Measurements from ENCODE around the gene RNPEP.

RNPEP gene

DNA sequence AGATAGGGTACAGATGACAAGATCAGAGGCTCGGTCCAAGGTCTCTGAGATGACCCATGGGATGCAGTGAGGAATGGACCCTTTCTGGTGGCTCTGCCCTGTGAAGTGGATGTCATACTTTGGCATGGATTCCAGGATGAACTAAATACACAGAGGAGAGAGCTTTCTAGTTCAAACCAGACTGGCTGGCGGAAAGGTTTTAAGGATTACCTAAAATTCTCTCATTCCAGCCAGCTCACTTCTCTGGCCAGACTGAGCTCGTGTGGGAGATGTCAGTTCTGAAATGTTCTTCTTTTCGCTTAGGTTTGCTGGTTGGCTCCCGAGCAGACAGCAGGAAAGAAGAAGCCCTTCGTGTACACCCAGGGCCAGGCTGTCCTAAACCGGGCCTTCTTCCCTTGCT is 6.2 kb downstream of the RNPEP start:
- peaks cover 44% of the 10 kb centered on the region for H3K79me2 ChIP-seq (ENCODE audit: insufficient read depth, low read length)
- H3K9ac ChIP-seq (ENCODE audit: low read depth, low read length, poor library complexity, severe bottlenecking), result no peak overlapping the region
- no peaks in the 10 kb centered on the region for H3K9me2 ChIP-seq (replicated peaks; ENCODE audit: low read depth, low read length)
- H2AFZ ChIP-seq (ENCODE audit: low read length), result no peak overlapping the region
- H3K4me1 ChIP-seq (ENCODE audit: insufficient read depth, low read length, poor library complexity, severe bottlenecking), result peaks cover 17% of the 10 kb centered on the region
- H3K36me3 ChIP-seq (ENCODE audit: insufficient read depth, low read length), result peaks cover 43% of the 10 kb centered on the region; the same call in 1 of the 2 replicates
- no peak overlapping the region for H3K4me3 ChIP-seq (ENCODE audit: low read length, poor library complexity, severe bottlenecking)
- no peak overlapping the region for H3K4me2 ChIP-seq (ENCODE audit: low read depth, low read length, poor library complexity, severe bottlenecking)
- no peak for TF ChIP-seq EZH2phosphoT487 (IDR thresholded peaks at IDR 0.05; ENCODE audit: borderline replicate concordance)
- TF ChIP-seq, protein P1, sequence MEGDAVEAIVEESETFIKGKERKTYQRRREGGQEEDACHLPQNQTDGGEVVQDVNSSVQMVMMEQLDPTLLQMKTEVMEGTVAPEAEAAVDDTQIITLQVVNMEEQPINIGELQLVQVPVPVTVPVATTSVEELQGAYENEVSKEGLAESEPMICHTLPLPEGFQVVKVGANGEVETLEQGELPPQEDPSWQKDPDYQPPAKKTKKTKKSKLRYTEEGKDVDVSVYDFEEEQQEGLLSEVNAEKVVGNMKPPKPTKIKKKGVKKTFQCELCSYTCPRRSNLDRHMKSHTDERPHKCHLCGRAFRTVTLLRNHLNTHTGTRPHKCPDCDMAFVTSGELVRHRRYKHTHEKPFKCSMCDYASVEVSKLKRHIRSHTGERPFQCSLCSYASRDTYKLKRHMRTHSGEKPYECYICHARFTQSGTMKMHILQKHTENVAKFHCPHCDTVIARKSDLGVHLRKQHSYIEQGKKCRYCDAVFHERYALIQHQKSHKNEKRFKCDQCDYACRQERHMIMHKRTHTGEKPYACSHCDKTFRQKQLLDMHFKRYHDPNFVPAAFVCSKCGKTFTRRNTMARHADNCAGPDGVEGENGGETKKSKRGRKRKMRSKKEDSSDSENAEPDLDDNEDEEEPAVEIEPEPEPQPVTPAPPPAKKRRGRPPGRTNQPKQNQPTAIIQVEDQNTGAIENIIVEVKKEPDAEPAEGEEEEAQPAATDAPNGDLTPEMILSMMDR (conservative IDR thresholded peaks at IDR 0.05; ENCODE audit: low read length), result no peak
- H4K20me1 ChIP-seq (ENCODE audit: insufficient read depth, low read length, poor library complexity, severe bottlenecking), result peaks cover 14% of the 10 kb centered on the region
- no peaks in the 10 kb centered on the region for H3F3A ChIP-seq (ENCODE audit: low read depth)
- no peaks in the 10 kb centered on the region for H3K9me3 ChIP-seq (ENCODE audit: insufficient read depth, low read depth, low read length)
- H3K27me3 ChIP-seq (ENCODE audit: insufficient read depth, low read length, poor library complexity, severe bottlenecking), result no peaks in the 10 kb centered on the region

DNA sequence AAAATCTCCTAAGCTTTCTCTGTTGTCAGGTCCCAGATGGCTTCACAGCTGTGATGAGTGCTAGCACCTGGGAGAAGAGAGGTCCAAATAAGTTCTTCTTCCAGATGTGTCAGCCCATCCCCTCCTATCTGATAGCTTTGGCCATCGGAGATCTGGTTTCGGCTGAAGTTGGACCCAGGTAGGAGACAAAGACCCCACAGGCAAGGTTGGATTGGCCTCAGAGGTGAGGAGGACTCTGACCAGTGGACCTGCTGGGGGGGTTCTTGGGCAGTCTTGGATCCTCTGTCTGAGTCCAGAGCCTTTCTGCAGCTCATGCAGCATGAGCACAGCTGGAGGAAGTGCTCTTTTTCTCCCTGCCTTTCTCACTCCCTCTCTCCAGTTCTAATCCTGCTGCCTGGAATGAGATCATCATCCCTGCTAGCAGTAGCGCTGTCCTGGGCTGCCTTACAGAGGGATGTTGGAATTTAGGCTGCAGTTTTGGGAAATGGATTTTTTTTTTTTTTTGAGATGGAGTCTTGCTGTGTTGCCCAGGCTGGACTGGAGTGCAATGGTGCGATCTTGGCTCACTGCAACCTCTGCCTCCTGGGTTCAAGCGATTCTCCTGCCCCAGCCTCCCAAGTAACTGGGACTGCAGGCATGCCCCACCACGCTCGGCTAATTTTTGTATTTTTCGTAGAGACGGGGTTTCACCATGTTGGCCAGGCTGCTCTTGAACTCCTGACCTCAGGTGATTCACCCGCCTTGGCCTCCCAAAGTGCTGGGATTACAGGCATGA is 7.1 kb downstream of the RNPEP start:
- Histone ChIP-seq H4K20me1 (ENCODE audit: insufficient read depth, low read length, poor library complexity, severe bottlenecking) (peaks cover 6% of the 10 kb centered on the region), H3K4me1 (ENCODE audit: insufficient read depth, low read length, poor library complexity, severe bottlenecking) (peaks cover 8% of the 10 kb centered on the region), H3F3A (ENCODE audit: low read depth) (no peaks in the 10 kb centered on the region), H3K4me2 (ENCODE audit: low read depth, low read length, poor library complexity, severe bottlenecking) (no peak overlapping the region), H3K9me3 (ENCODE audit: insufficient read depth, low read depth, low read length) (no peaks in the 10 kb centered on the region), H3K27me3 (ENCODE audit: insufficient read depth, low read length, poor library complexity, severe bottlenecking) (no peaks in the 10 kb centered on the region), H2AFZ (ENCODE audit: low read length) (no peak overlapping the region), H3K36me3 (ENCODE audit: insufficient read depth, low read length) (peaks cover 51% of the 10 kb centered on the region; the same call in 1 of the 2 replicates), H3K79me2 (ENCODE audit: insufficient read depth, low read length) (peaks cover 34% of the 10 kb centered on the region), H3K4me3 (ENCODE audit: low read length, poor library complexity, severe bottlenecking) (no peak overlapping the region), H3K9me2 (replicated peaks; ENCODE audit: low read depth, low read length) (no peaks in the 10 kb centered on the region), H3K9ac (ENCODE audit: low read depth, low read length, poor library complexity, severe bottlenecking) (no peak overlapping the region)
- no peak for TF ChIP-seq EZH2phosphoT487 (IDR thresholded peaks at IDR 0.05; ENCODE audit: borderline replicate concordance)
- TF ChIP-seq, protein P1 (conservative IDR thresholded peaks at IDR 0.05; ENCODE audit: low read length), result no peak

DNA sequence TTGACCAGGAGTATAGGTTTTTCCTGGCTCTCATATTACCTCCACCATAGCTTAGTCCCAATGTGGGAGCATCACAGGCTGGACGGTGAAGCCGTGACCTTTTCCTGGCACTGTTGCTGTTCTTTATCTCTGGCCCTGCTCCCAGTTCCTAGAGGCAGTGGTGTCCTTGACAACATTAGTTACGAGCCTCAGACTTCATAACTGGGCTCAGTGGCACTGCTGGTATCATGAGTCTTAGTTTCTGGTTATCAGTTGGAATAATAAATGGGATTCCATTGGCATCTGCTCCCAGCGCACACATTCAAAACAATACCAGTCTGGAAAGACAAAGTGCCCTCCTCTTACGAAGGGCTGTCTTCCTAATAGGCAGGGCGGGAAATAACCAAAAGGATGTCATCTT is 8.0 kb downstream of the RNPEP start:
- Histone ChIP-seq H3K9me3 (ENCODE audit: insufficient read depth, low read depth, low read length) (no peaks in the 10 kb centered on the region), H3F3A (ENCODE audit: low read depth) (no peaks in the 10 kb centered on the region), H3K79me2 (ENCODE audit: insufficient read depth, low read length) (peaks cover 25% of the 10 kb centered on the region), H3K36me3 (ENCODE audit: insufficient read depth, low read length) (peaks cover 52% of the 10 kb centered on the region; the same call in 1 of the 2 replicates), H3K9me2 (replicated peaks; ENCODE audit: low read depth, low read length) (no peaks in the 10 kb centered on the region), H3K4me1 (ENCODE audit: insufficient read depth, low read length, poor library complexity, severe bottlenecking) (peaks cover 3% of the 10 kb centered on the region), H3K9ac (ENCODE audit: low read depth, low read length, poor library complexity, severe bottlenecking) (no peak overlapping the region), H3K4me3 (ENCODE audit: low read length, poor library complexity, severe bottlenecking) (no peak overlapping the region), H3K4me2 (ENCODE audit: low read depth, low read length, poor library complexity, severe bottlenecking) (no peak overlapping the region), H2AFZ (ENCODE audit: low read length) (no peak overlapping the region), H4K20me1 (ENCODE audit: insufficient read depth, low read length, poor library complexity, severe bottlenecking) (peaks cover 5% of the 10 kb centered on the region), H3K27me3 (ENCODE audit: insufficient read depth, low read length, poor library complexity, severe bottlenecking) (no peaks in the 10 kb centered on the region)
- no peak for TF ChIP-seq EZH2phosphoT487 (IDR thresholded peaks at IDR 0.05; ENCODE audit: borderline replicate concordance)
- TF ChIP-seq, protein P1 (conservative IDR thresholded peaks at IDR 0.05; ENCODE audit: low read length), result no peak
